Esophagus muscularis mucosa (tissue), 4 donors: Measurements from ENCODE around the gene PLXDC2. TPM values are rescaled to one million over a fixed set of nuclear protein-coding genes. Genes with fewer than 3 reads are reported as not detected.

Source experiments
- DNase-seq: peaks from one replicate; pipeline ENCODE4 v3.0.0-alpha.2; 2017; ENCODE audit errors: extremely low spot score
- H3K27ac ChIP-seq, 4 donors: fragments of 200-600 bp; sonication (generic); replicated peaks in 1 of 4; 1 replicate in 3 of 4; 2 replicates in 1 of 4; pipeline ENCODE4 v1.5.1; 2016 to 2019; ENCODE audit warnings: mild to moderate bottlenecking in 1 of 4
- H3K27me3 ChIP-seq, 4 donors: fragments of 200-600 bp; sonication (generic); one replicate each; pipeline versions ENCODE4 v1.5.1 to v1.6.0; 2016 to 2019
- H3K36me3 ChIP-seq, 4 donors: fragments of 200-600 bp; sonication (generic); one replicate each; pipeline ENCODE4 v1.5.1; 2016 to 2019
- H3K4me1 ChIP-seq, 4 donors: fragments of 200-600 bp; sonication (generic); one replicate each; pipeline ENCODE4 v1.5.1; 2016 to 2019
- H3K4me3 ChIP-seq, 4 donors: fragments of 200-600 bp; sonication (generic); 1 replicate in 2 of 4; 2 replicates in 2 of 4; pipeline ENCODE4 v1.5.1; 2016 to 2019; ENCODE audit warnings: mild to moderate bottlenecking in 4 of 4, moderate library complexity in 1 of 4
- H3K9me3 ChIP-seq, 4 donors: fragments of 200-600 bp; sonication (generic); 1 replicate in 3 of 4; 2 replicates in 1 of 4; pipeline ENCODE4 v1.5.1; 2016 to 2019
- CTCF ChIP-seq, 3 experiments: fragments of 200-600 bp in 2 of 3; fragments of 450-650 bp in 1 of 3; sonication (generic) in 2 of 3; IDR thresholded peaks; one replicate each; pipeline ENCODE4 v1.5.1; 2017 to 2019; ENCODE audit warnings: antibody characterized with exemption in 3 of 3, mild to moderate bottlenecking in 2 of 3, moderate library complexity in 1 of 3
- EP300 ChIP-seq: sonication (generic); formaldehyde crosslinking; IDR thresholded peaks from one replicate; pipeline ENCODE4 v1.6.1; 2017; ENCODE audit warnings: antibody characterized with exemption
- POLR2A ChIP-seq: fragments of 450-650 bp; IDR thresholded peaks from one replicate; pipeline ENCODE4 v1.6.1; 2017; ENCODE audit warnings: antibody characterized with exemption, moderate library complexity, mild to moderate bottlenecking, low read depth
- POLR2AphosphoS5 ChIP-seq, 2 donors: sonication (generic); formaldehyde crosslinking; IDR thresholded peaks; one replicate each; pipeline ENCODE4 v1.6.1; 2017; ENCODE audit warnings: antibody characterized with exemption in 2 of 2
- WGBS: methylation state at CpG from one replicate; pipeline ENCODE4 v1.1.5; 2018; 5-methylcytosine and 5-hydroxymethylcytosine counted together
- intact Hi-C: fragments of 100-400 bp; cut with DNase I; formaldehyde crosslinking; loops from one replicate; pipeline ENCODE4 v1.15.1; 2023
- total RNA-seq, 4 donors: library from RNA; depleted of rRNA; stranded (reverse); fragments of >200 nt; gene quantifications; one replicate each; pipeline versions ENCODE4 v1.1.0 to v1.2.1, GENCODE V29; 2016

PLXDC2 gene
- total RNA-seq, 4 donors from 2014 or later: 28.7 to 54.2 (median 42.4) TPM

GRCh38 chr10:19970717-19971116, 154.5 kb downstream of the PLXDC2 start:
- Histone ChIP-seq H3K4me1 (peaks cover 4 to 10% (median 6%) of the 10 kb centered on the region in 4 donors), H3K9me3 (no peaks in the 10 kb centered on the region), H3K27me3 (no peaks in the 10 kb centered on the region), H3K36me3 (no peaks in the 10 kb centered on the region), H3K4me3 (no peak overlapping the region), H3K27ac (peak overlapping the region in 1 of 4 donors; percentile 38)
- 63% methylated on average over 4 of the region's 4 CpGs for WGBS
- DNase-seq: no peak
- intact Hi-C loops: no loop called here
- TF ChIP-seq POLR2AphosphoS5 (IDR thresholded peaks at IDR 0.05): peak in 1 of 2 donors; percentile 6
- TF ChIP-seq EP300: no peak

- Histone ChIP-seq H3K27me3 (no peaks in the 10 kb centered on the region), H3K4me1 (peaks cover 5 to 14% (median 9%) of the 10 kb centered on the region in 4 donors), H3K36me3 (no peaks in the 10 kb centered on the region), H3K4me3 (no peak overlapping the region), H3K9me3 (no peaks in the 10 kb centered on the region), H3K27ac (peak overlapping the region in 1 of 4 donors; percentile 38)
- WGBS: 69% methylated on average over 9 of the region's 9 CpGs
- intact Hi-C loops: no loop called here
- DNase-seq: no peak
- no peak for TF ChIP-seq CTCF (IDR thresholded peaks at IDR 0.05)
- no peak for TF ChIP-seq POLR2AphosphoS5 (IDR thresholded peaks at IDR 0.05)
- TF ChIP-seq POLR2A: no peak
- no peak for TF ChIP-seq EP300
Observed at GRCh38 chr10:19971343-19972052, 155.3 kb downstream of the PLXDC2 start.

- WGBS: 56% methylated on average over 1 of the region's 1 CpG
- Histone ChIP-seq H3K9me3 (peaks cover 0 to 5% (median 0%) of the 10 kb centered on the region in 4 donors), H3K36me3 (no peaks in the 10 kb centered on the region), H3K4me3 (no peak overlapping the region), H3K27me3 (no peaks in the 10 kb centered on the region), H3K4me1 (peaks cover 5 to 23% (median 14%) of the 10 kb centered on the region in 4 donors), H3K27ac (no peak overlapping the region)
- DNase-seq: no peak
- intact Hi-C loops: no loop called here
- TF ChIP-seq CTCF (IDR thresholded peaks at IDR 0.05) (no peak), POLR2AphosphoS5 (IDR thresholded peaks at IDR 0.05) (no peak), POLR2A (no peak), EP300 (no peak)
Observed at GRCh38 chr10:19974138-19974537, 157.9 kb downstream of the PLXDC2 start.

- intact Hi-C loops: no loop called here
Observed at GRCh38 chr10:19974554-19974953, 158.3 kb downstream of the PLXDC2 start.

More at GRCh38 chr10:19974554-19974953, 158.3 kb downstream of the PLXDC2 start:
- TF ChIP-seq CTCF (IDR thresholded peaks at IDR 0.05) (no peak), POLR2A (no peak), POLR2AphosphoS5 (IDR thresholded peaks at IDR 0.05) (no peak), EP300 (no peak)
- DNase-seq: no peak
- H3K36me3 ChIP-seq: no peaks in the 10 kb centered on the region
- H3K4me1 ChIP-seq: peaks cover 5 to 27% (median 17%) of the 10 kb centered on the region in 4 donors
- no peak overlapping the region for H3K4me3 ChIP-seq
- H3K9me3 ChIP-seq: peaks cover 0 to 5% (median 0%) of the 10 kb centered on the region in 4 donors
- no peaks in the 10 kb centered on the region for H3K27me3 ChIP-seq
- WGBS: 94% methylated on average over 2 of the region's 2 CpGs
- no peak overlapping the region for H3K27ac ChIP-seq
